OCI-M2 (cell line): Measurements from ENCODE around the gene DCAF8L1.
"Not testable (repeated sequence)": the region's sequence is repeated elsewhere in the genome, so short reads cannot be mapped to it uniquely, and the experiment has no call there.

Experiments
- DNase-seq: peaks from one replicate; lab custom pipeline; 2025; ENCODE audit not compliant: unreplicated experiment; lab: John Stamatoyannopoulos, UW

The DCAF8L1 gene

DNA sequence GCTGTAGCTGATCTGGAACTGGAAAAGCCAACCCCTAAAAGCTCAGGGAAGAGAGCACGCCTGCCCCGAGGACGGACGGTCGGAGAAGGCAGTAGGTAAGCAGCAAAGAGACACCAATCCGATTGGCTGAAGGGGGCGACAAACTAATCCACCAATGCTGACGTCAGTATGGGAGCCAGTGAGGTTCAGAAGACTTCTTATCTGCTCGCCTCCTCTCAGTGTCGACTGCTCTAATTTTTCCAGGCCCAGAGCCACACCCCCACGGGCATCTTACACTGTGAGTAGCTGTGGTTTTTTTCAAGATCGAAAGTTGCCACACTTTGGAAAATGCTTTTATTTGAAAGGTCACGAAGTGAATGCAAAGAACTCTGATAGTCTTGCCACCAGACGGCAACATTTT is at the start of gene DCAF8L1:
TSS of gene DCAF8L1 (minus strand) at position 101 of the 400 bp plus-strand sequence. CDS start 115 bp downstream, outside the sequence.
- DNase-seq: no peak

DNA sequence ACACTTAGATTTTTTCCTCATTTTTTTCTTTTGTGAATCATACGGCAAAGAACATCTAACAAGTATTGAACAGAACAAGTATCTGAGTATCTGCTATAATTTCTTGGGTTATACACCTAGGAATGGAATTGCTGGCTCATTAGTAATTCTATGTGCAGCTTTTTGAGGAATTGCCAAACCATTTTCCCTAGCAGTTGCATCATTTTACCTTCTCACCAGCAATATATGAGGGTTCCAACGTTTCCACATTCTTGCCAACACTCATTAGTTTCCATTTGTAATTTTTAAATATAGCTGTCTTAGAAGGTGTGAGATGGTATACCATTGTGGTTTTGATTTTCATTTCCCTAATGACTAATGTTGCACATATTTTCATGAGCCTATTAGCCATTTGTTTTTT is 41.1 kb upstream of the DCAF8L1 start:
- DNase-seq: no peak

DNA sequence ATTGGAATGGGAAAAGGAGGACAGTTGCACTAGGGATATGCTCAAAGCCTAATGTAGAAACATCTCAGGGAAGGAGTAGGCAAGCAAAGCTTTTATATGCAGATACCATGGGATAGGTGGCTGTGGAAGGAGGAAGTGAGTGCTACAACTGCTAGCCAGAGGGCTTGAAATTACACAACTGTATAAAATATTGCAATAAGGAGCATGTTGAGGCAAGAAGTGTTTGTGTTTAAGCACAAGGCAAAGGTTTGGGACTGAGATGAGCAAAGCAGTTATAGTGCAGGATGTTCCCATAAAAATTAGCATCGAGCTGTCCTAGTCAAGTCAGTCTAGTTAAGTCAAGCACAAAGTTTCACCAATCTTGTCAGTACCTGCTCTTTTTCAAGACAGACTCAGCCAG is 35.6 kb upstream of the DCAF8L1 start:
- DNase-seq: no peak

DNA sequence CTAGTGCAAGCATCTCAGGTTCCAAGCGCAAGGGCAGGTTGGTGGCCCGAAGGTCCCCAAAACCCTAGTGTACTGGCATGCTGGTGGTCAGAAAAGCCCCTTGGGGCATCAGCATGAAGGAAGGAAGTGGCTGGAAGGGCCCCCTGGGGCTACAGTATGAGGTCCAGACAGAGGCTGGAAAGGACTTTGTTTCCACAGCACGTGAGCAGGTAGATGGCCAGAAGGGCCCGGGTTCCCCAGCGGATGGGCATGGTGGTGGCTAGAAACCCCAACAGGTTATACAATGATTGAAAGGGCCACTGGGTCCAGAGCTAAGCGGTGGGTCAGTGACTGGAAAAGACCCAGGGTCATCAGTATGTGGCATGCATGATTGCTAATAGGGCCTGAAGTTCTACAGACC is 34.7 kb upstream of the DCAF8L1 start:
- no peak for DNase-seq

DNA sequence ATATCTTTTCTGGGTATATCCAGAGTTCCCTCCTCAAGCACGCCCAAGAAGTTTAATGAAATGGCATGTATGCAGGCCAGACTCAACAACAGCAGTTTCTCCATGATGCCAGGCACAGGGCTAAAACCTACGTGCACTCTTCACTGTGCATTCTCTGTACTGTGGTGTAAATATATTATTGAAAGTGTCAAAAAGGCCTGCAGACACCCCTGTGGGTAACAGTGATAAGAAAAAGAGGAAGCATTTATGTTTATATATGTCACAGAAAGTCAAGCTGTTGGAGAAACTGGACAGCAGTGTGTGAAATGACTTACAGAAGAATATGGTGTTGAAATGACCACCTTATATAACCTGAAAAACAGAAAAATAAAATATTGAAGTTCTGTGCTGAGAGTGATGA is 29.6 kb upstream of the DCAF8L1 start:
- DNase-seq: peak; percentile 42

DNA sequence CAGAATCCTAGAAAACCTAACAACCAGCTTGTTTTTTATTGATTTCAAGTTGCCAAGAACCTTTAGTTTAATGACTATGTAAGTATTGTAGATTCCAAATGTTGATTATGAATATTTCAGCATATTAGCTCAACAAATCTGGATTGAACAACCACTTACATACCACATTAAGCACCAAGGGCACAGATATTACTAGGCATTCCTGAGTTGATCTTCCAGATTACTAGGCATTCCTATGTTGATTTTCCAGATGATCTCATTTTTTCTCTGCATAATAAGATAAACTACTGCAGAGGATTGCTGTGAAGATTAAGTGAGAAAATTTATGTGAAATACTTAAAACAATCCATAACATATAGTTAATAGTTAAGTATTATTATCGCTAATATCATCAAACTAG is 17.4 kb upstream of the DCAF8L1 start:
- DNase-seq: no peak

DNA sequence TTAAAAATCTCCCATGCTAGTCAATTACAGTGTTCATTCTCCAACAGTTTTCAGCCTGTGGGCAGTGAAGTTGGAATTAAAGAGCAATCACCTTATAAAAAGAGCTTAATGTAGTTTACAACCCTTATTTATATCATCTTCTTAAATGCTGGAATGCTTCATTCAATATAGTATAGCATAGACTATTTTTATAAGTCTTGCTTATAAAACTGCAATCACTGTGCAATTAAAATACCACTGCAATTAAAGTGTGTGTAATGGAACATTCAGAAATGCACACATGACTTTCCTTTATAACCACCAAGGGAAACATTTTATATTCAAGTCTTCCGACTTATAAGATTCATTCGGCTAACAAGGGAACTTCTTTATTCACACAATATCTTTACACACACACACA is 16.4 kb upstream of the DCAF8L1 start:
- DNase-seq: no peak

DNA sequence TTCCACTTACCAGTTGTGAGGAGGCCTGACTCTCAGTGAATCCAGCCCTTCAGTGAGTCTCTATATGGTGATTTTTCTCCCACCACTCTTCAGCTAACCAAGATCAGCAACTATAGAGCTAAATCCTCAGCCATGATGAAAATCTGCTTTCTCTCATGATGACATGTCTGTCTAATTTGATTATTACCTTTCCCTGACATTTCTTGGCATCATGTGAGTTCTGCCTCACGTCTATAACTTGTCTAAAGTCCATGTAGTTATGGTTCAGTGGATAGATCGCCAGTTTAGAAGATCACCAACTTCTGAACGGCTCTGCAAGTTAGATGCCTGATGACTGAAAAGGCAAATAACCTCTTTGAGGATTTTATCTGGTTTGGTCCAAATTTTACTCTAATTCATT is 14.9 kb upstream of the DCAF8L1 start:
- no peak for DNase-seq

DNA sequence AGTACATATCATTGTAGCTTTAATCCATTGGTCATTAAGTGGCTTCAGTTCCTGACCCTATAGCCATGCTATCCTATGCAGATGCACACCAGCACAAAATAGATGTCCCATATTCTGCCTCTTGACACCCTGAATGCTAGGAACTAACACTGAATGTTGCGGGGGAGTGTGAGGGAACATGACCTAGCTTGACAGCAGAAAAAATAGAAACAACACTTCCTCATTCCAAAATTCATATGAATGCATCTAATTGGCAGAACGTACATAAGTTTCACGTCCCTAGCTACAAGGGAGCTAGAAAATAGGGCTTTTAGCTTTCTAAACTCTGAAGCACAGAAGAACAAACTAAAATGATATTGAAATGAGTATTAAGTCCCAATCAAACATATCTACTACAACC is 14.4 kb upstream of the DCAF8L1 start:
- DNase-seq: no peak

DNA sequence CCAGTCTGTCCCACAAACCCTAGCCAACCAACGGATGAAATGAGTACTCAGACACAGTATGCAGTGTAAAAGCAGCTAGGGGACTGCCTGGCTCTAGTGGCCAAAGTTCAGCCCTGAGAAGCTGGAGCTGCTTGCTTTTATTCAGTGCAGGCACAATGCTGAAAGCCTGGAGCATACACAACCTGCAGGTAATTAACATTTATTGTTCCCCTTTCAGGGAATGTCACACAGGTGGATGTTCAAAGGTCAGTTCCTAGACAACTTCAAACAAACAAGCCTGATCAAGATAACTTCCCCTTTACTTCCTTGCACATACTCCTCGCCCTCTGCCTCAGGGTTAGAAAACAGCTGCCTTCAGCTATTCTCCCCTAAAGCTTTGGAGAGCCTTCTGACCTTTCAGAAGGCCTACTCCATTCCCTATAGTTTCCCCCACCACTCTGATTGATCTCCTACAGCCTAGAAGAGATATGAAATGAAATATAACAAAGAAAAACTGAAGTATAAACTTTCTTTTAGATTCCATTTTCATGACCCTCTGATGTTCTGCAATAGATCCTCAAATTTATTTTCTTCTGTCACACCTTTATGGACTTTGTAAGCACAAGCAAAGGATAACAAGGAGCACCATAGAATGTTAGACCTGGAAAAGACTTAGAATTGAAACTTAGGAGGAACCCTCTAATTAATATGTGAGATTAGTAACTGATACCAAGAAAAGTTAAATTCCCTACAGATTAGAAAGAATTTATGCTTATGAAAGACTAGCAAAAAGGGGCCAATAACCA is 6.8 kb upstream of the DCAF8L1 start:
- DNase-seq: no peak

DNA sequence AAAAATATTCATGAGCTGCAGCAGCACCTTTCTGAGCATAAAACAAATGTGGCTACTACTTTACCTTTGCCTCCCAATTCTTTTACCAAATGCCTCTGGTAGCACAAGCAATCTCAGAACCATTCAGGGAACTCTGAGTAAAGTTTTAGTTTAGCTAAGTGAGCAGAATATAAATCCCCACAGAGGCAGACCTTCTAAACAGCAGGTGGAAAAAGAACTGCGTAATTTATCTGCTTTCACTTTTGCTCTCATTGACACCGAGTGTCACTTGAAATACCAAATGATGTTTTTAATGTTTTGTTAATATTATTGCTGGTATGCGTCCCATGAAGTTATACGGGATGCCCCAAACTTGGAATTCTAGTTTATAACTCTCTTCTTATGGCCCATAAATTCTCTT is 4.3 kb downstream of the DCAF8L1 start:
- DNase-seq: not testable (repeated sequence)

DNA sequence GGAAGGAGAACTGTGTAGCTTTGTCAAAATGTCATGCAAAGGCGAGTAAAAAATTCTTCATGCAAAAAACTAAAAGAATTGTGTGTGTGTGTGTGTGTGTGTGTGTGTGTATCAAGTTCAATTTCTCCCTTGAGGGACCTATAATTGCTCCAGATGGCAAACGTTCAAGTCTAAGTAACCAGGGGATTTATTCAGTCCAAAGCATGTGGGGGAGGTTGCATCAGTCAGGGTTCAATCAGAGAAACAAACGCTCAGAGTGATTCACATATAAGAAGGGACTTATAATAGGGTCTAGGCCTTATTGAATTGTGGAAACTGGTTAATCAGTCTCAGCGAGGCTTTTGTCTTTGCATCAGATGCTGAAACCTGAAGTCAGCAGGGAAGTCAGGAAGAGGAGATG is 5.0 kb downstream of the DCAF8L1 start:
- DNase-seq: no peak

DNA sequence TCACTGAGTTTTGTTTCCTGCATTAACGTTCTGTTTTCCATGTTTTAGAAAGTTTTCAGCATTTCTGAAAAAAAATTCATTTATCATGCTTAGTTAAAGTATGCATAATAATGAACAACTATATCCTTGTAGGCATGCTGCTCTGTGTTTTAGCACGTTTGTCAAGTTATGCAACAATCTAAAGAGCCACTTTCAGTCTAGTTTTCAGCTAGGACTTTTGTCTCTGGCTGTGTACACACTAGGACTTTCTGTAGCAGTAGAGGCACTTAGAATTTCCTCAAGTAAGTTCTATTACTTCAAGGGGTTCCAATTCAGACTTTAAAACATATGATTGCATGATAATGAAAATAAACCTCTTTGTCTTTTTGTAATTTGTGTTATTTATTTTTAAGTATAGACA is 12.4 kb downstream of the DCAF8L1 start:
- DNase-seq: no peak

DNA sequence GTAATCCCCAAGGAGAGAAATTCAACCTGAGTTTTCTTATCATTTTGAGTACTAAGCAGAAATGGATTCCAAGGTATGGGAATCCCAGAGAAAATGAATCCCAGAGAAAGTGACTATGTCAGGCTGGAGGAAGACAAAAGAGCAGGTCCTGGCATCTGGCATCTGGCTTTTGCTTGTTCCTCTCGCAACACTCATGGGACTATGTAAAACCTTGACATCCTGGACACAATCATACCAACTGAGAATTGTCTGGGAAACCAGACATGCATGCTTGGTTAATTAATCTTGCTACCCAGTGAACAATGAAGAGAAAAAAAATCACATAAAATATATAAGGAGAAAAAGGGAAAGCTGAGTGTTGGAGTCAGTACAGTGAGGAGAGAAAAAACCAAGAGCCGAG is 12.9 kb downstream of the DCAF8L1 start:
- DNase-seq: no peak

DNA sequence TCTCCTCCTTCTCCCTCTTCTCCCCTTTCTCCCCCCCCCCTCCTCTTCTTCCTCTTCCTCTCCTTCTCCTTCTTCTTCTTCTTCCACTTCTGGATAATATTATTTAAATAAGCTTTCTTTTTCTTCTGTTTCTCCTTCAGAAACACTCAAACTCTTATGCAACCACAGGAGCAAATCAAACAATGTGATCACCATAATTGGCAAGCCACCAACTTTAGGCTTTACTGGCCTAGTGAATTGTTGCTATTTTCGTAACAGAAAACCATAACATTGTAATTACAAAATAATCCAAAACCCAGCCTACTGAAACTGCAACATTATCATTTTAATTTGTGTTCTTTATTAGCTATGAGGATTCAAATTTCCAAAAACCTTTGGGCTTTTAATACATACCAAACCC is 14.3 kb downstream of the DCAF8L1 start:
- DNase-seq: no peak

DNA sequence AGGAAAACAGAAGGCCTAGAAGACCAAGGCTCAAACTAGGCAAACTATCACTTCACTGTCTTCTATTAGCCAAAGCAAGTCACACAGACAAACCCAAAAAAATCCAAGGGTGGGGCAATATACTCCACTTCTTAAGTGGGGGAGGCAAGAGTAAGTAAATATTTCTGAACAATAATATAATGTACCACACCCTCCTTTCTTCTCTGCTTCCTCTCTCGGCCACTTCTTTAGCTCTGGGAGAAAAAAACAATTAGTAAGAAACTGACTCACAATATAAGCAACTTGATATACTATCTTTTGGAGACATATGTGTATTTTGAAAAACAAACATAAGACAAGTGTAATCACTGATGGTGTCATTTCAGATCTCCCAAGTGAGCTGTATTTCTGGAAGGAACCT is 14.8 kb downstream of the DCAF8L1 start:
- peak; percentile 74 for DNase-seq

DNA sequence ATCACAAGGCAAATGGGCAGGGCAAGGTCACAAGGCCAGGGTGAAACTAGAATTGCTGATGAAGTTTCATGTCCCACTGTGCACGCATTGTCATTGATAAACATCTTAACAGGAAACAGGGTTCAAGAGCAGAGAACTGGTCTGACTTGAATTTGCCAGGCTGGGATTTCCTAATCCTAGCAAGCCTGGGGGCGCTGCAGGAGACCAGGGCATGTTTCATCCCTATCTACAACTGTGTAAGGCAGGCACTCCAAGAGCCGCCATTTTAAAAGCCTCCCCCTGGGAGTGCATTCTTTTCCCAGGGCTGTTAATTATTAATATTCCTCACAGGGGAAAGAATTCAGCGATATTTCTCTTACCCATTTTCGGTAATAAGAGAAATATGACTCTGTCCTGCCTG is 15.9 kb downstream of the DCAF8L1 start:
- DNase-seq: not testable (repeated sequence)

DNA sequence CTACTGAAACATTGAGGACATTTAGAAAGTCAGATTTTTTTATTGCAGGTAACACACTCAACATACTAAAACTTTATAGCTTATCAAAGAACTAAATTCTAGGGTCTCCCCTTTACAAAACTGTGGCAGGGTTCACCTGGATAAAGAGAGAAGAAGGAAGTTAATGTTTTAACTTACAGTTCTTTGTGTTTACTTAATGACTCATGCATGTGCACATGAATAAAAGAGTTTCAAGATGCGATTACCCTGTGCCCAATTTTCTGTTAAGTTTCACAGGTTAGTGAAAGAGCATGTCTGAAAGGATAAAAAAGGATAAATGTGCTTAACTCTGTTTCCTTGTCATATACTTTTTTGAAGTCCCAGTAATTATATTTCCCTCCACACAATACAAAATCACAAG is 16.8 kb downstream of the DCAF8L1 start:
- DNase-seq: no peak

DNA sequence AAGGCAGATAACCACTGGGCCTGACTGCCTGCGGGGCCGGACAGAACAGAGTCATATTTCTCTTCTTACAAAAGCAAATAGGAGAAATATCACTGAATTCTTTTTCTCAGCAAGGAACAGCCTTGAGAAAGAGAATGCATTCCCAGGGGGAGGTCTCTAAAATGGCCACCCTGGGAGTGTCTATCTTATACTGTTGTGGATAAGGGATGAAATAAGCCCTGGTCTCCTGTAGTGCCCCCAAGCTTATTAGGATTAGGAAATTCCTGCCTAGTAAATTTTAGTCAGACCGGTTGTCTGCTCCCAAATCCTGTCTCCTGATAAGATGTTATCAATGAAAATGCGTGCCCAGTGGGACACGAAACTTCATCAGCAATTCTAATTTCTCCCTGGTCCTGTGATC is 20.8 kb downstream of the DCAF8L1 start:
- not testable (repeated sequence) for DNase-seq

DNA sequence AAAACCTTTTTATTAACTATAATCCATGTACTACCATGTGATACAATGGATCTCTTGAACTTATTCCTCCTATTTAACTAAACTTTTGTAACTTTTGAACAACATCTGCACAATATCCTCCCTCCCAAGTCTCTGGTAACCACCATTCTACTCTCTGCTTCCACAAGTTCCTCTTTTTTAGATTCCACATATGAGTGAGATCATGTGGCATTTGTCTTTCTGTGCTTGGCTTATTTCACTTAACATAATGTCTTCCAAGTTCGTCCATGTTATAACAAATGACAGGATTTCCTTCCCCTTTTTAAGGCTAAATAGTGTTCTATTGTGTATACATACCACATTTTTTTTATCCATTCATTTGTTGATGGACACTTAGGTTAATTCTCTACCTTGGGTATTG is 28.1 kb downstream of the DCAF8L1 start:
- no peak for DNase-seq

DNA sequence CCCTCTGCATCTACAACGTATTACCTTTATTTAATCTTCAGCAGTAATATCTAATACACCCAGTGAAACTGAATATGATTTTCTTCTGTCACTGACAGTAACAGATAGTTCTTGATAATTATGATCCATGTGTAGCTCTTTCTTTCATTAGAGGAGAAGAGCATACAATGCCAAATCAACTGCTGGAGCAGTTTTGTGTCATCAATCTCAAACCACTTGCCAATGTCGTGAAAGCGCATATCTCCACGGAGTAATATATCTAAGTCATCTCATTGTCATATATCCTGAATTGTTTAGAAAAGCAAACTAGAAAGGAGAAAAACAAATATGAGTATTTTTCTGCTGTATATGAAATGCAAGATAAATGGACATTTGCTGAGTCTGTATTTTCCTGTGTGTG is 47.9 kb downstream of the DCAF8L1 start:
- no peak for DNase-seq
